Esophagus (tissue), 2 donors: ENCODE results near the gene TCHP. TPM values are rescaled to one million over a fixed set of nuclear protein-coding genes. Genes with fewer than 3 reads are reported as not detected.

Experiments
- H3K27ac ChIP-seq, 2 donors: one replicate each; pipeline ENCODE4 v1.5.1; 2013; ENCODE audit warnings: low read depth in 2 of 2, mild to moderate bottlenecking in 2 of 2, inconsistent platforms in 1 of 2, low read length in 1 of 2, moderate library complexity in 1 of 2
- H3K27me3 ChIP-seq, 2 donors: one replicate each; pipeline ENCODE4 v1.6.1; 2013; ENCODE audit warnings: low read length in 2 of 2, control low read depth in 1 of 2, mild to moderate bottlenecking in 1 of 2; ENCODE audit not compliant: insufficient read depth in 2 of 2, control insufficient read depth in 1 of 2
- H3K36me3 ChIP-seq, 2 donors: one replicate each; pipeline ENCODE4 v1.6.1; 2013; ENCODE audit warnings: low read length in 1 of 2; ENCODE audit not compliant: control insufficient read depth in 2 of 2, insufficient read depth in 2 of 2
- H3K4me1 ChIP-seq, 2 donors: one replicate each; pipeline ENCODE4 v1.6.1; 2013; ENCODE audit warnings: low read length in 1 of 2; ENCODE audit not compliant: control insufficient read depth in 2 of 2, insufficient read depth in 2 of 2
- H3K4me3 ChIP-seq, 2 donors: one replicate each; pipeline ENCODE4 v1.5.1; 2013; ENCODE audit warnings: low read length in 2 of 2, mild to moderate bottlenecking in 2 of 2, low read depth in 1 of 2, moderate library complexity in 1 of 2
- H3K9me3 ChIP-seq, 2 donors: one replicate each; pipeline ENCODE4 v1.6.1; 2013; ENCODE audit warnings: mild to moderate bottlenecking in 2 of 2, low read depth in 1 of 2, low read length in 1 of 2, moderate library complexity in 1 of 2; ENCODE audit not compliant: control insufficient read depth in 2 of 2, insufficient read depth in 1 of 2
- WGBS, 2 donors: extraction: QIAGEN DNeasy Blood & Tissue Kit; methylation state at CpG; one replicate each; pipeline ENCODE4 v1.1.7; 2013; 5-methylcytosine and 5-hydroxymethylcytosine counted together
- polyA plus RNA-seq, 2 donors: library from polyadenylated mRNA; stranded (reverse); fragments of 200-250 nt; gene quantifications; one replicate each; pipeline ENCODE4 v1.2.3, GENCODE V29; 2013
- donor health status: healthy with polysubstance abuse.
- donor health status: Bipolar disorder and iron deficiency.

Gene TCHP
- polyA plus RNA-seq, 2 donors: 14.1 to 17.4 TPM

DNA sequence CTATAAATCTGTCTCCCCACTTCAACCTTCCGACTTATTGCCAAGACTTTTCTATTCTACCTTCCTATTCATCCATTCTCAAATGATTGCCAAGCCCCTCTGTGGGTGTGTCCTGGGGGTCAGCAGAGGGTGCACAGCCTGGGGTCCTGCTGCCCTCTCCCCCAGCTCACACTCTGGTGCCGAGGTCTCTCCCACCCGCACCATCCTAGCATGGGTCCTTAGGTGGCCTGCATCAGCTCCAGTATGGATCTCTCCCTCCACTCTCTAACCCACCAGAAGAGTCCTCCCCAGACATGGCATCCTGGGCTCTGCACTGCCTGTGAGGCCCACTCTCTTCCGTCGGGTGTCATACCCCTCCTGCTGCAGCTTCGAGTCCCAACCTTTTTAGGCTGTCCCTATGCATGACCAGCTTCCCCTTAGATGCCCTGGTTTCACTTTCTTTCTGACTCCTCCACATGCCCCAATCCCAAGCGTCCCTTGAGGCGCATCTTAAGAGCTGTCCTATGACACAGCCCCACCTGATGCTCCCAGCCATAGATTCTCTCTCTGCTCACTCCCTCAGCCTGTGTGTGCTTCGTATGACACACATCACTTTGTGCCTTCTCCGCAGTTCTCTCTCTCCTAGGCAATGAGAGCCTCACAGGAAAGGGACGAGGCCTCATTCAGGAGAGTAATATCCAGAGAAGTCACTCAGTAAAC, 52.2 kb downstream of the TCHP start:
- no peaks in the 10 kb centered on the region for H3K9me3 ChIP-seq
- peak overlapping the region in 1 of 2 donors; percentile 51 for H3K27ac ChIP-seq
- peaks cover 0 to 3% of the 10 kb centered on the region in 2 donors for H3K4me1 ChIP-seq
- no peak overlapping the region for H3K4me3 ChIP-seq
- no peaks in the 10 kb centered on the region for H3K27me3 ChIP-seq
- peaks cover 7 to 18% of the 10 kb centered on the region in 2 donors for H3K36me3 ChIP-seq
- 84 to 91% methylated on average over 11 of the region's 11 CpGs for WGBS, 2 donors

DNA sequence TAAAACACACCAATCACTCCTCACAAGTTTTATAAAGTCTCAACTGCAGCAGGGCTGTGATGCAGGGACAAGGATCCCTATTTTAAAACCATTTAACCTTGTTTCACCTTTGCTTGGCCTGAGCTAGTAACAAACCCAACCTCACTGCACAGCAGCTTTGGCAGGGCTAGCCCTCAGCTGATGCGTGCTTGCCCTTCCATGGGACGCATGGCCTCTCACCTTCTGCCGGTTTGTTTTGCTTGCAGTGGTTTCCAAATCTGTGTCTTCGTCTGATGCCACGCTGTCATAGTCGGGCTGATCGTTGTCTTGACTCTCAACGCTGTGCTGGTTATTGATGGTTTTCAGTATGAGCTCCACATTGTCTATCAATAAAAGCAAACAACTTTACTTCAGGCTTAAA, 52.8 kb downstream of the TCHP start:
- Histone ChIP-seq H3K9me3 (no peaks in the 10 kb centered on the region), H3K27ac (no peak overlapping the region), H3K4me1 (peaks cover 0 to 3% of the 10 kb centered on the region in 2 donors), H3K27me3 (no peaks in the 10 kb centered on the region), H3K4me3 (no peak overlapping the region), H3K36me3 (peaks cover 7 to 18% of the 10 kb centered on the region in 2 donors)
- WGBS, 2 donors: 91 to 92% methylated on average over 8 of the region's 8 CpGs

DNA sequence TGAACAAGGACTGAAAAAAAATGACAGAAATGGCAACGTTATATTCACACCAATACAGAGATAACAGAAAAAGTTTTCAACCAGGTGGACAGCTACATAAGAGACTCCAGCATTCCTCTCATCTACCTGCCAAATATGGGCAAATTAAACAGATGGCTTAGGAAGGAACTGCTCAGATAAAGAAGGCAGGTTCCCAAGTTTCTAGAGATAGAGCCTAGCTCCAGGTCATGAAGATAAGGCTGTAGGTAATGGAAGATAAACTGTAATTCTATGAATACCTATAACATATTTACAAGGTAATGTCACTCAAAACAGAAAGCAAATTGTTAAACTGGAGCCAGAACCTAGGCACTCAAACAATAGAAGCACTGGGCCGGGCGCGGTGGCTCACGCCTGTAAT, 53.6 kb downstream of the TCHP start:
- Histone ChIP-seq H3K27me3 (no peaks in the 10 kb centered on the region), H3K27ac (no peak overlapping the region), H3K9me3 (no peaks in the 10 kb centered on the region), H3K36me3 (peaks cover 7 to 14% of the 10 kb centered on the region in 2 donors), H3K4me3 (no peak overlapping the region), H3K4me1 (peaks cover 0 to 3% of the 10 kb centered on the region in 2 donors)
- WGBS, 2 donors: 79 to 91% methylated on average over 5 of the region's 5 CpGs

DNA sequence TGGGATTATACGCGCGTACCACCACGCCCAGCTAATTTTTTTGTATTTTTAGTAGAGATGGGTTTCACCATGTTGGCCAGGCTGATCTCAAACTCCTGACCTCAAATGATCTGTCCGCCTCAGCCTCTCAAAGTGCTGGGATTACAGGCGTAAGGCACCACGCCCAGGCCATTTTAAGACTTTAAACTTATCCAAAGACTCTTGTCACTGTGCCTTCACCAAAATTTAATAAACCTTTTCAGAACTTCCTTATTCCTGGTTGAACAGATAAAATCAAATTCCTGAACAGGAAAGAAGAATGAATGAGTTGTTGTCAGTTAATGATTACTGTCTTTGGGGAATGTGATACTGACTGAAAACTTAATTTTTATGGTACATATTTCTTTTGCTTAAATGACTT, 58.3 kb downstream of the TCHP start:
- Histone ChIP-seq H3K4me1 (no peaks in the 10 kb centered on the region), H3K9me3 (no peaks in the 10 kb centered on the region), H3K36me3 (peaks cover 4% of the 10 kb centered on the region in 2 donors), H3K4me3 (no peak overlapping the region), H3K27ac (no peak overlapping the region), H3K27me3 (no peaks in the 10 kb centered on the region)
- WGBS, 2 donors: 96 to 97% methylated on average over 7 of the region's 7 CpGs

DNA sequence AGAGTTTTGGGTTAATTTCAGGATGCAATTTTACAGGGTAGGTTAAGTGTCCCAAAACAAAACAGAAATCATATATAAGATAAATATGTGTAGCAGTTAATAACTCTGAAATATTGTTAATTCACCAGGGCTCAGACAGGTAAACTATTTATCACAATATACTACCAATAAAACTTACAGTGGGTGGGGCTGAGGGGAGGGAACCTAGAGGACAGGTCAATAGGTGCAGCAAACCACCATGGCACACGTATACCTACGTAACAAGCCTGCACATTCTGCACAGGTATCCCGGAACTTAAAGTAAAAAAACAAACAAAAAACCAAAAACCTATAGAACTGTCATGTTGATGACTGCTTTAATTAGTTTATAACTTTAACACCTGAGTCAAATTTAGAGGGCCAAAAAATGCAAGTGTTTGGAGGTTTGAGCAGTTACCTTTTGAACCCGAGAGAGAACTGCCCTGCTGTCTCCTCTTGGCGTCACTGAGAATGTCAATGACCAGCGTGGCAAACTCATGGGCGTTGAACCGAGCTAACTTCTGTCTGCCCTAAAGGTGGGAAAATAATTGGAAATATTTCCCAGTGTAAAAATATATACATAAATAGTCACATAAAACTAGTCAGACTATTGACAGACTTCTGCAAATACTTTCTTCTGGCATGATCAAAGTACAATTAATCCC, 59.5 kb downstream of the TCHP start:
- Histone ChIP-seq H3K4me3 (no peak overlapping the region), H3K27ac (no peak overlapping the region), H3K9me3 (no peaks in the 10 kb centered on the region), H3K27me3 (no peaks in the 10 kb centered on the region), H3K4me1 (no peaks in the 10 kb centered on the region), H3K36me3 (peaks cover 4 to 7% of the 10 kb centered on the region in 2 donors)
- WGBS, 2 donors: 96% methylated on average over 8 of the region's 8 CpGs

DNA sequence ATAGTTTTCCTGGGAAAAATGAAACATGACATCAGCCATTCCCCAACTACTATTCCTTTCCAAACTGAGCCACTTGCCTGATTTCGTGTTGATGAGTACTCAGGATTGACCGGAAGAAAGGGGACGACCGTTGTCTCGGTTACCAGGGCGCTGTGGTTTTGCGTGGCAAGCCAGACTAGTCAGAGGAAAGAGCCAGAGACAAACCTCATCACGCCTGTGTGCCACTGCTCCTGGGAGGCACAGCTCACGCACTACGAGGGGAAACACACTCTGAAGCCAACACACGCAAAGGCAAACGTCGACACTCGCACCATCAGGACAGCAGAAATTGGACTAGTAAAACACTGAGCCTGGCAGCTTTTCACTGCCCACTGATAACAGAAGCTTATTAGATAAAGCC, 61.1 kb downstream of the TCHP start:
- H3K27ac ChIP-seq: peak overlapping the region in 1 of 2 donors; percentile 9

DNA sequence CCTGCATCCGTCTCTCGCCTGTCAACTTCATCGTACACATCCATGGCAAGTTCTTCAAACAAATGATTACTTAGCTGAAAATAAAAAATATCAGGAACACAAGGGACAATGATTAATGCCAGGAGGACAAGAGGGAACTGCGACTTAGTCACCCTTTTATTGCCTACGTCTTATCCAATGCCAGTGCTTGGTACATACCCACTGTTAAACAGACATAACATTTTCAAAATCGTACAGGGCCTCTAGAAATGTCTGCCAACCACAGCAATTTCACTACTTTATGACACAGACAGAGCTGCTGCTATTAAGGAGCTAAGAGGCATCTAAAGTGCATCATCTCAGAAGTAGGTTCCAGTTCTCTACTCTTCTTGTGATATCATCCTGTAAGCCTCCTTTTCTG, 61.5 kb downstream of the TCHP start:
- Histone ChIP-seq H3K4me3 (no peak overlapping the region), H3K9me3 (no peaks in the 10 kb centered on the region), H3K4me1 (no peaks in the 10 kb centered on the region), H3K27ac (no peak overlapping the region), H3K27me3 (no peaks in the 10 kb centered on the region), H3K36me3 (peaks cover 6 to 13% of the 10 kb centered on the region in 2 donors)
- 76 to 83% methylated on average over 6 of the region's 6 CpGs for WGBS, 2 donors

More for the DNA sequence above, 61.1 kb downstream of the TCHP start:
- H3K36me3 ChIP-seq: peaks cover 6 to 13% of the 10 kb centered on the region in 2 donors
- WGBS, 2 donors: 68 to 87% methylated on average over 14 of the region's 14 CpGs
- no peaks in the 10 kb centered on the region for H3K4me1 ChIP-seq
- no peaks in the 10 kb centered on the region for H3K9me3 ChIP-seq
- H3K27me3 ChIP-seq: no peaks in the 10 kb centered on the region
- H3K4me3 ChIP-seq: no peak overlapping the region

DNA sequence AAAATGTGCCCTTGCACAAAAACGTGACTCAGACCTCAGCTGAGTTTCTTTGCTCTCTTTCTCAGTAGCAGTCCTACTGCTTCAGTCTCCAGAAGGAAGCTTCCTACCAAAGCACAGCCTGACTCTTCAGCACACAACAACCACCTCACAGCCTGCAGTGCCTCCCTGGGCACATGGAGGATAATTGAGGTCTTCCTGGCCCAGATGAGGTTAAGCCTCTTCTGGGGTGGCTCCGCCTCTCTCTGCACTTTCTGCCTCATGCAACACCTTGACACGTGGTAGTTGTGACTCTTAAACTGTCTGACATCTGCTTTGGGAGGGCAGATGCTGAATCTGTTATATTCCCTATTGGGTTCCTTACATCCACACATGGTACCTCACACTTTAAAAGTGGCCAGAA, 62.3 kb downstream of the TCHP start:
- Histone ChIP-seq H3K9me3 (no peaks in the 10 kb centered on the region), H3K36me3 (peaks cover 6 to 13% of the 10 kb centered on the region in 2 donors), H3K27me3 (no peaks in the 10 kb centered on the region), H3K4me1 (no peaks in the 10 kb centered on the region), H3K4me3 (no peak overlapping the region), H3K27ac (no peak overlapping the region)
- 68 to 73% methylated on average over 3 of the region's 3 CpGs for WGBS, 2 donors

DNA sequence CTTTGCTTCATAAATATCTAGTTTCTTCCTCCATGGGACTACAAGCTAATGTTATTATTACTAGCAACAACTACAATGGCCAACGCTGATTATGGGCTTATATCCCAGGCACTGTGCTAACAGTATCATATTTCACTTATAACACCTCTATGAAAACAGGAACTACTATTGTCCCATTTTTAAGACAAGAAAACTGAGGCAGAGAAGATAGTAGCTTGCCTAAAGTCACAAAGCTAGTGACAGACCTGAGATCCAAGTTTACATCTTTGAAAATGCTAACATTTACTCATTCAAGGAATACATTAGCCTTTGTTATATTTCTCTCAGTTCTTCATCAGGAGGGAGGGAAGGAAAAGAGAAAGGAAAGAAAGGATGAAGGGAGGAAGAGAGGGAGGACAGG, 63.3 kb downstream of the TCHP start:
- Histone ChIP-seq H3K4me3 (no peak overlapping the region), H3K27me3 (no peaks in the 10 kb centered on the region), H3K4me1 (no peaks in the 10 kb centered on the region), H3K27ac (no peak overlapping the region), H3K9me3 (no peaks in the 10 kb centered on the region), H3K36me3 (peaks cover 6 to 13% of the 10 kb centered on the region in 2 donors)
- 85 to 92% methylated on average over 1 of the region's 1 CpG for WGBS, 2 donors
